Subcutaneous adipose tissue (tissue), 4 donors: Measurements from ENCODE around the gene CCNQ. TPM values are rescaled to one million over a fixed set of nuclear protein-coding genes. Genes with fewer than 3 reads are reported as not detected.

Source experiments
- CTCF ChIP-seq: fragments of 450-650 bp; IDR thresholded peaks from one replicate; pipeline ENCODE4 v1.5.1; 2016; ENCODE audit warnings: low read depth, mild to moderate bottlenecking, control low read depth, antibody characterized with exemption, moderate library complexity
- total RNA-seq, 4 donors: library from RNA; depleted of rRNA; stranded (reverse); fragments of >200 nt; gene quantifications; one replicate each; pipeline ENCODE4 v1.1.0, GENCODE V29; 2016

CCNQ gene
- total RNA-seq, 4 donors from 2014 or later: 25.6 to 37.5 (median 30.6) TPM

GRCh38 chrX:153612413-153612812 lies 13.5 kb upstream of the CCNQ start:
- no peak for TF ChIP-seq CTCF

GRCh38 chrX:153611298-153612095 lies 12.6 kb upstream of the CCNQ start:
- TF ChIP-seq CTCF: no peak

GRCh38 chrX:153610836-153611213 lies 11.9 kb upstream of the CCNQ start:
- no peak for TF ChIP-seq CTCF

DNA sequence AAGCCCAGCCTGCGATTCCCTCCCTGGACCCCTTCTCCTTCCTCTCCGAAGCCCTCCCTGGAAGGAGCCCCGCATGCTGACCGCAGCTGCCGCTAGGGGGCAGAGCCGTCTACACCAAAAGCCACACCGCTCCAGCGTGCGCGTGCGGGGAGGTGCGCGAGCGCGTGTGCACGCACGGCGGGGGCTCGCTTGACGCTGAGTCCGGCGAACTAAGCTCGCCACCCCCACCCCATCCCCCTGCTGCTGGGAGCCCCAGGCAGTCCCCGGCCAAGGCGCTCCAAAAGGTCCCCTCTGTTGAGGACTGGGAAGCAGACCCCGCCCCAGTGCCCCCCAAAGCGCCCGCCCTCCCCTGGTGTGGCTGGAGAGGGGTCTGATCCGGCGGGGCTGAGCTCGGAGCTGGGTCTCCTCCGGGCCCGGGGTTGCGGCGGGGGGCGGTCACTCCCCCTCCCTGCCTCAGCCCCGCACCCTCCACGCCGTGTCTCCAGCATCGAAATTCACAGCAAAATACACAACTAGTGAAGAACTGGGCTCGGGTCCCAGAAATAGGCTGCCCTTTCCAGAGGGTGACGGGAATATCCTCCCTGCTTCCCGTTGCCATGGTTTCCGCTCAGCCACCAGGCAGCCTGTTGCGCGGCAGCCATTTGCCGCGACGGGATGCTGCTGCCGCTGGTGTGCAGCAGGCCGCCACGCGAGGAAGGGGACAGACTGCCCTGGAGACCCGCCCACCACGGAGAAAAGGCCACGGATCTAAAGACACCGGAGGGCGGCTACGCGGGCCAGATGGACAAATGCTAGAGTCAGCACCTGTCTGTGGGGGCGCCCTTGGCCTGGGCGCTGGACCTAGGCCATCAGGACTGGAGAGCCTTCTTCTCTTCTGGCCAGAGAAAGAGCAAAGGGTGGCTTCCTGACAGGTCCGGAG lies 11.2 kb upstream of the CCNQ start:
- TF ChIP-seq CTCF: no peak

DNA sequence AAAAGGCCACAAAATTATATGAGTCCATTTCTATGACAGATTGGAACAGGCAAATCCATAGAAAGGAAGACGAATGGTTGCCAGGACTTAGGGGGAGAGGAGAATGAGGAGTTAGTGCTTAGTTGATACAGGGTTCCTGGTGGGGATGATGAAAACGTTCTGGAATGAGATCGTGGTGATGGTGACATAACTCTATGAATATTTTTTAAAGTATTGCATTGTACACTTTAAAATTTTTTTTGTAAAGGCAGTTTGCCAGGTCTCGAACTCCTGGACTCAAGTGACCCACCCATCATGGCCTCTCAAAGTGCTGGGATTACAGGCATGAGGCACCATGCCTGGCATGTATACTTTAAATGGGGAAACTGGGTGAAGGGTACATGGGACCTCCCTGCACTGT lies 9.9 kb upstream of the CCNQ start:
- no peak for TF ChIP-seq CTCF

DNA sequence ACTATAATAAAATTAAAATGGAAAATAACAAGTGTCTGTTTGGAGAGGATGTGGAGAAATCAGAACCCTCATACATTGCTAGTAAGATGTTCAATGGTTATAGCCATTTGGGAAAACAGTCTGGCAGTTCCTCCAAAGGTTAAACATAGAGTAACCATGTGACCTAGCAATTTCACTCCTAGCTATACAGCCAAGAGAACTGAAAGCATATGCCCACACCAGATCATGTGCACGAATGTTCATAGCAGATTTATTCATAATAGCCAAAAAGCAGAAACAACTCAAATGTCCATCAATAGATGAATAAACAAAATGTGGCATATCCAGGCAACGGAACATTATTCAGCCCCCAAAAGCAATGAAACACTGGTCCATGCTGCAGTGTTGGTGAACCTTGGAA lies 9.4 kb upstream of the CCNQ start:
- TF ChIP-seq CTCF: no peak

GRCh38 chrX:153606503-153606902 lies 7.6 kb upstream of the CCNQ start:
- TF ChIP-seq CTCF: no peak
